ENCODE measurements around the gene NINJ2. TPM values are rescaled to one million over a fixed set of nuclear protein-coding genes. Genes with fewer than 3 reads are reported as not detected.

NINJ2 gene
- polyA plus RNA-seq, 3 donors = 32.9 to 92.7 (median 73.7) TPM

DNA sequence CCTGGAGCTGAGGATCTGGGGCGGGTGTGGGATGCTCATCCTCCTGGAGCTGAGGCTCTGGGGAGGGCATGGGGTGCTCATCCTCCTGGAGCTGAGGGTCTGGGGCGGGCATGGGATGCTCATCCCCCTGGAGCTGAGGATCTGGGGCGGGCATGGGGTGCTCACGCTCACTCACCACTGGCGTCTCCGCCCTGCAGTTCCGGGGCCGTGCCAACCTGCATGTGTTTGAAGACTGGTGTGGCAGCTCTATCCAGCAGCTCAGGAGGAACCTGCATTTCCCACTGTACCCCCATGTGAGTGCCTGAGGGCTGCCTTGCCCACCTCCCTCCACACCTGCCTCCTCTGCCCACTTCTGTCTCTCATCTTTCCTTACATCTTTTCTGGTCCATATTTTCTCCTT is 119.1 kb downstream of the NINJ2 start:
- Mint-ChIP-seq H3K27ac (no peak overlapping the region), H3K9me3 (peaks cover 0 to 2% (median 0%) of the 10 kb centered on the region in 7 donors), H3K4me3 (peak overlapping the region in 1 of 2 donors; percentile 61), H3K36me3 (no peaks in the 10 kb centered on the region), H3K27me3 (ENCODE audit: low read depth in 3 of 3) (peaks cover 6 to 50% (median 11%) of the 10 kb centered on the region in 3 donors), H3K4me1 (peaks cover 19% of the 10 kb centered on the region)
- Histone ChIP-seq H3K36me3 (replicated peaks in 1 of 2; ENCODE audit: control insufficient read depth in 1 of 2, insufficient read depth in 2 of 2, low read length in 2 of 2) (no peaks in the 10 kb centered on the region), H2AFZ (ENCODE audit: insufficient read depth, low read depth, low read length, poor library complexity, severe bottlenecking) (no peak overlapping the region), H3K4me3 (replicated peaks in 1 of 3; ENCODE audit: low read depth in 2 of 3, low read length in 3 of 3) (no peak overlapping the region), H3K4me2 (replicated peaks; ENCODE audit: extremely low read depth, low read length, poor library complexity, severe bottlenecking) (no peak overlapping the region), H3K27me3 (ENCODE audit: control insufficient read depth in 2 of 2, insufficient read depth in 2 of 2, low read length in 2 of 2) (peaks cover 0 to 7% of the 10 kb centered on the region in 2 donors), H3K4me1 (ENCODE audit: control insufficient read depth in 1 of 2, insufficient read depth in 2 of 2, low read length in 2 of 2) (peaks cover 14 to 26% of the 10 kb centered on the region in 2 donors), H4K20me1 (ENCODE audit: insufficient read depth, low read length) (no peaks in the 10 kb centered on the region), H3K27ac (ENCODE audit: low read depth in 1 of 2, low read length in 2 of 2) (no peak overlapping the region), H3K9me3 (replicated peaks in 1 of 2; ENCODE audit: control insufficient read depth in 1 of 2, insufficient read depth in 1 of 2, low read length in 2 of 2) (no peaks in the 10 kb centered on the region), H3K9ac (ENCODE audit: insufficient read depth, low read length, poor library complexity, severe bottlenecking) (no peak overlapping the region), H3K79me2 (ENCODE audit: insufficient read depth, low read length) (no peaks in the 10 kb centered on the region)
- TF ChIP-seq CTCF (IDR thresholded peaks at IDR 0.05) = no peak
- WGBS (ENCODE audit: insufficient coverage) = 98% methylated on average over 8 of the region's 8 CpGs
- intact Hi-C loops (cut with micrococcal nuclease) = no loop called here
- no peak for DNase-seq

- no peak overlapping the region for H2AFZ ChIP-seq (ENCODE audit: insufficient read depth, low read depth, low read length, poor library complexity, severe bottlenecking)
- H3K27me3 Mint-ChIP-seq (ENCODE audit: low read depth in 3 of 3) = peaks cover 4 to 47% (median 13%) of the 10 kb centered on the region in 3 donors
- no peaks in the 10 kb centered on the region for H3K36me3 Mint-ChIP-seq
- no peaks in the 10 kb centered on the region for H3K9me3 ChIP-seq (replicated peaks in 1 of 2; ENCODE audit: control insufficient read depth in 1 of 2, insufficient read depth in 1 of 2, low read length in 2 of 2)
- no peak overlapping the region for H3K4me3 Mint-ChIP-seq
- H4K20me1 ChIP-seq (ENCODE audit: insufficient read depth, low read length) = no peaks in the 10 kb centered on the region
- no peak overlapping the region for H3K27ac Mint-ChIP-seq
- intact Hi-C loops (cut with micrococcal nuclease) = no loop called here
- no peaks in the 10 kb centered on the region for H3K79me2 ChIP-seq (ENCODE audit: insufficient read depth, low read length)
- DNase-seq = no peak
- H3K4me1 ChIP-seq (ENCODE audit: control insufficient read depth in 1 of 2, insufficient read depth in 2 of 2, low read length in 2 of 2) = peaks cover 20 to 32% of the 10 kb centered on the region in 2 donors
- WGBS (ENCODE audit: insufficient coverage) = 96% methylated on average over 4 of the region's 9 CpGs
- no peak overlapping the region for H3K9ac ChIP-seq (ENCODE audit: insufficient read depth, low read length, poor library complexity, severe bottlenecking)
- H3K9me3 Mint-ChIP-seq = peaks cover 0 to 2% (median 0%) of the 10 kb centered on the region in 7 donors
- no peak overlapping the region for H3K4me2 ChIP-seq (replicated peaks; ENCODE audit: extremely low read depth, low read length, poor library complexity, severe bottlenecking)
- no peak overlapping the region for H3K27ac ChIP-seq (ENCODE audit: low read depth in 1 of 2, low read length in 2 of 2)
- peaks cover 0 to 7% of the 10 kb centered on the region in 2 donors for H3K27me3 ChIP-seq (ENCODE audit: control insufficient read depth in 2 of 2, insufficient read depth in 2 of 2, low read length in 2 of 2)
- H3K36me3 ChIP-seq (replicated peaks in 1 of 2; ENCODE audit: control insufficient read depth in 1 of 2, insufficient read depth in 2 of 2, low read length in 2 of 2) = no peaks in the 10 kb centered on the region
- TF ChIP-seq CTCF (IDR thresholded peaks at IDR 0.05) = no peak
- H3K4me1 Mint-ChIP-seq = peaks cover 26% of the 10 kb centered on the region
- no peak overlapping the region for H3K4me3 ChIP-seq (replicated peaks in 1 of 3; ENCODE audit: low read depth in 2 of 3, low read length in 3 of 3)
Observed at GRCh38 chr12:543114-543451, 120.2 kb downstream of the NINJ2 start.
